Ishikawa (cell line): ENCODE measurements around the gene IKZF1.

Source experiments
- CEBPB ChIP-seq: IDR thresholded peaks from 2 replicates; pipeline ENCODE4 v1.6.1; 2012
- CREB1 ChIP-seq: IDR thresholded peaks from 2 replicates; pipeline ENCODE4 v1.6.1; 2012; ENCODE audit warnings: low read depth
- EGR1 ChIP-seq: IDR thresholded peaks from 2 replicates; pipeline ENCODE4 v1.6.1; 2012
- EP300 ChIP-seq: IDR thresholded peaks from 2 replicates; pipeline ENCODE4 v1.6.1; 2012; ENCODE audit warnings: borderline replicate concordance
- FOXM1 ChIP-seq: IDR thresholded peaks from 2 replicates; pipeline ENCODE4 v1.6.1; 2012; ENCODE audit warnings: low read depth, borderline replicate concordance
- NFIC ChIP-seq: IDR thresholded peaks from 2 replicates; pipeline ENCODE4 v1.6.1; 2012
- RAD21 ChIP-seq: IDR thresholded peaks from 2 replicates; pipeline ENCODE4 v1.6.1; 2012; ENCODE audit warnings: low read depth
- TAF1 ChIP-seq: IDR thresholded peaks from 2 replicates; pipeline ENCODE4 v1.6.1; 2012; ENCODE audit warnings: low read depth, mild to moderate bottlenecking
- TCF12 ChIP-seq: IDR thresholded peaks from 2 replicates; pipeline ENCODE4 v1.6.1; 2012; ENCODE audit warnings: low read depth
- TEAD4 ChIP-seq: IDR thresholded peaks from 2 replicates; pipeline ENCODE4 v1.6.1; 2012
- YY1 ChIP-seq: IDR thresholded peaks from 2 replicates; pipeline ENCODE4 v1.6.1; 2012; ENCODE audit warnings: low read depth
- ZBTB7A ChIP-seq: IDR thresholded peaks from 2 replicates; pipeline ENCODE4 v1.6.1; 2012; ENCODE audit warnings: low read depth
- TF ChIP-seq, protein P1 (sequence below): IDR thresholded peaks from 2 replicates; pipeline ENCODE4 v1.6.1; 2012
- TF ChIP-seq, protein P2 (sequence below): IDR thresholded peaks from 2 replicates; pipeline ENCODE4 v1.6.1; 2012
- TF ChIP-seq, protein P3 (sequence below): IDR thresholded peaks from 2 replicates; pipeline ENCODE4 v1.6.1; 2012; ENCODE audit warnings: low read depth, mild to moderate bottlenecking

The IKZF1 gene

DNA sequence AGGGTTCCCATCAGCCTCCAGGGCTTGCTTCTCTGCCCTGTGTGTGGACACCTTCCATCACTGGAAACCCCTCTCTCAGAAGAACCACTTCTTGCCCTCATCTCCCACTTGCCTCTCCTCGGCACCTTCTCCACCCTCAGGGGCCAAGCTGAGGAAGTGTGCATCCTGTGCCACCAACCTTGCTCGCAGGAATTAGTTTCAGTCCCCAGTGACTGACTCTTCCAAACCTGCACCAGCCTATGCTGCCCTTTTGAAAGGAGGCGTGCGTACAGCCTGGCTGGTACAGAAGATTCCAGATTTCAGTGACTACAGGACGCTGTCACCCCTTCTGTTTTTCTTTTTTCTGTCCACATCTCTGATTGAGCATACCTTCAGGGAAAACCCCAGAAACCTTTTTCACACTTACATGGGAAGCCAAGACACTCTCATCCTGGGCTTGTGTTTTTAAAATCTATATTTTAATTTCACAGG is 67.1 kb downstream of the IKZF1 start:
- TF ChIP-seq ZBTB7A (no peak), YY1 (no peak), RAD21 (no peak), TCF12 (no peak), EP300 (no peak), EGR1 (no peak), CREB1 (no peak), TEAD4 (no peak), NFIC (no peak), TAF1 (no peak), FOXM1 (no peak), CEBPB (no peak)
- TF ChIP-seq, protein P1, sequence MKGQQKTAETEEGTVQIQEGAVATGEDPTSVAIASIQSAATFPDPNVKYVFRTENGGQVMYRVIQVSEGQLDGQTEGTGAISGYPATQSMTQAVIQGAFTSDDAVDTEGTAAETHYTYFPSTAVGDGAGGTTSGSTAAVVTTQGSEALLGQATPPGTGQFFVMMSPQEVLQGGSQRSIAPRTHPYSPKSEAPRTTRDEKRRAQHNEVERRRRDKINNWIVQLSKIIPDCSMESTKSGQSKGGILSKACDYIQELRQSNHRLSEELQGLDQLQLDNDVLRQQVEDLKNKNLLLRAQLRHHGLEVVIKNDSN: no peak
- TF ChIP-seq, protein P2, sequence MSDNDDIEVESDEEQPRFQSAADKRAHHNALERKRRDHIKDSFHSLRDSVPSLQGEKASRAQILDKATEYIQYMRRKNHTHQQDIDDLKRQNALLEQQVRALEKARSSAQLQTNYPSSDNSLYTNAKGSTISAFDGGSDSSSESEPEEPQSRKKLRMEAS: no peak
- TF ChIP-seq, protein P3, sequence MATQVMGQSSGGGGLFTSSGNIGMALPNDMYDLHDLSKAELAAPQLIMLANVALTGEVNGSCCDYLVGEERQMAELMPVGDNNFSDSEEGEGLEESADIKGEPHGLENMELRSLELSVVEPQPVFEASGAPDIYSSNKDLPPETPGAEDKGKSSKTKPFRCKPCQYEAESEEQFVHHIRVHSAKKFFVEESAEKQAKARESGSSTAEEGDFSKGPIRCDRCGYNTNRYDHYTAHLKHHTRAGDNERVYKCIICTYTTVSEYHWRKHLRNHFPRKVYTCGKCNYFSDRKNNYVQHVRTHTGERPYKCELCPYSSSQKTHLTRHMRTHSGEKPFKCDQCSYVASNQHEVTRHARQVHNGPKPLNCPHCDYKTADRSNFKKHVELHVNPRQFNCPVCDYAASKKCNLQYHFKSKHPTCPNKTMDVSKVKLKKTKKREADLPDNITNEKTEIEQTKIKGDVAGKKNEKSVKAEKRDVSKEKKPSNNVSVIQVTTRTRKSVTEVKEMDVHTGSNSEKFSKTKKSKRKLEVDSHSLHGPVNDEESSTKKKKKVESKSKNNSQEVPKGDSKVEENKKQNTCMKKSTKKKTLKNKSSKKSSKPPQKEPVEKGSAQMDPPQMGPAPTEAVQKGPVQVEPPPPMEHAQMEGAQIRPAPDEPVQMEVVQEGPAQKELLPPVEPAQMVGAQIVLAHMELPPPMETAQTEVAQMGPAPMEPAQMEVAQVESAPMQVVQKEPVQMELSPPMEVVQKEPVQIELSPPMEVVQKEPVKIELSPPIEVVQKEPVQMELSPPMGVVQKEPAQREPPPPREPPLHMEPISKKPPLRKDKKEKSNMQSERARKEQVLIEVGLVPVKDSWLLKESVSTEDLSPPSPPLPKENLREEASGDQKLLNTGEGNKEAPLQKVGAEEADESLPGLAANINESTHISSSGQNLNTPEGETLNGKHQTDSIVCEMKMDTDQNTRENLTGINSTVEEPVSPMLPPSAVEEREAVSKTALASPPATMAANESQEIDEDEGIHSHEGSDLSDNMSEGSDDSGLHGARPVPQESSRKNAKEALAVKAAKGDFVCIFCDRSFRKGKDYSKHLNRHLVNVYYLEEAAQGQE: no peak

DNA sequence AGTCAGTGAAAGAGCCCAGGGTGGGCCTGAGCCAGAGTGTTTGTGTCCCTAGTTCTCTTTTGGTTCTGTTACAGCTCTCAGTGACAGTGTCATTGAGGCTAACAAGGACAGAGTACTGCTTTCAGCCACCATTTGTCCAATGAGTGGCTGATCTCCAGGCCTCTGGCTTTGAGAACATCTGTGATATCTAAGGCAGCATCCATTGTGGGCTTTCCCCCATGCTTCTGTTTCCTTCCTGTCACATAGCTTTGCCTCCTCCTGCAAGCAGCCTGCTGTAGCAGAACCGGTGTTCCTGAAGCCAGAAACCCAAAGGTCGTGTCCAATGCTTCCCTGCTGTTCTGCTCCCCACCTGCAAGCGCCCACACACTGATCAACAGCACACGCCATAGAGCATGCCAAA is 68.4 kb downstream of the IKZF1 start:
- TF ChIP-seq, protein P1: no peak
- TF ChIP-seq FOXM1 (no peak), NFIC (no peak), YY1 (no peak), TCF12 (no peak), EP300 (no peak), ZBTB7A (no peak)
- TF ChIP-seq, protein P2: no peak

DNA sequence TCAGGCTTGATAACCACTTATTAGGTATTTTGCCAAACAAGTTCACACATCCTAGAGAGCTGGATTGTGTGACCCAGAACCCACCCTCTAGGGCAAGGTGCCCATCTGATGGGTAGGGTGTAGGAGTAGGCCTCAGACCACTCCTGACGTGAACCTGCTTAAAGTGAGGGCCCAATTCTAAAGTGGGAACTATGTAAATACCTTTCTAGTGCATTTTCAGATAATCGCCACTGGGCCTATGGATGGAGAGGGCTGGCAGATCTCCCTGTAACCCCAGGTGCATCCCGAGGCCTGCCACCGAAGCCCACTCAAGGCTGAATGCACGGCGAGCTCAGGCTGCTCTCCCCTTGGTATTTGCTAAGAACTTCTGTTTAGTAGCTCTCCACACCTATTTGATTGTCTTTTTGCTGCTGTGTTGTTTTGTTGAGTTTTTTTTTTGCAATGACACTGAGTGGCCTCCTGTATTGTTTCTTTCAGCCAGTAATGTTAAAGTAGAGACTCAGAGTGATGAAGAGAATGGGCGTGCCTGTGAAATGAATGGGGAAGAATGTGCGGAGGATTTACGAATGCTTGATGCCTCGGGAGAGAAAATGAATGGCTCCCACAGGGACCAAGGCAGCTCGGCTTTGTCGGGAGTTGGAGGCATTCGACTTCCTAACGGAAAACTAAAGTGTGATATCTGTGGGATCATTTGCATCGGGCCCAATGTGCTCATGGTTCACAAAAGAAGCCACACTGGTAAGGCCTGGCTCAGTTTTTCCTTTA is 71.7 kb downstream of the IKZF1 start:
- TF ChIP-seq FOXM1 (no peak), EGR1 (no peak), YY1 (no peak), CREB1 (no peak), ZBTB7A (no peak)
- TF ChIP-seq, protein P1: no peak
- TF ChIP-seq, protein P3: no peak

DNA sequence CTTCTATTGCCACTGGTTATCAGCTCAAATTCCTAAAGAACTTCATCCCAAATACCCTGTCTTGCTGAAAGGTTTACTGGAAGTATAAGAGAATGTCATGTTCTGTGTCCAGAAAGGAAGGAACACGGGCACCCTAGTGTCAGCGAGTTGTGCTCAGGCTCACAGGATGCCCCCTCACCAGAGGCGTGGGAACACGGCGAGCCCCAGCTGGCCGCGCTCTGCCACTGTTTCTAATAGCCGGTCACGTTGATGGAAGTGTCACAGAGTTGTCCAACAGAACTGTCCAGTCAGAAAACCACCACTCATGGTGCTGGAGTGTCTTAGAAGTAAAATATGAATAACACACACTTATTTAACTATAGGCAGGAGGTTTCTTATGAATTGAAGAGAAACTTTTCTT is 72.8 kb downstream of the IKZF1 start:
- TF ChIP-seq TCF12 (no peak), NFIC (no peak), TEAD4 (no peak), CREB1 (no peak), ZBTB7A (no peak), EP300 (no peak), FOXM1 (no peak), EGR1 (no peak), CEBPB (no peak), YY1 (no peak), RAD21 (no peak), TAF1 (no peak)
- TF ChIP-seq, protein P3: no peak
- TF ChIP-seq, protein P1: no peak
- TF ChIP-seq, protein P2: no peak
